HepG2 (cell line): ENCODE data around the gene USE1. TPM values are rescaled to one million over a fixed set of nuclear protein-coding genes. Genes with fewer than 3 reads are reported as not detected.
A peak's percentile ranks its signal among the peaks of the same experiment; 100 is the strongest.

Source experiments
- ARHGAP35 ChIP-seq: sonication (generic); formaldehyde crosslinking; IDR thresholded peaks from 2 replicates; pipeline ENCODE4 v1.9.0; 2022; ENCODE audit warnings: mild to moderate bottlenecking, inconsistent platforms, moderate library complexity, missing genetic modification reagents, borderline replicate concordance
- CCDC6 ChIP-seq: sonication (generic); formaldehyde crosslinking; IDR thresholded peaks from 2 replicates; pipeline ENCODE4 v1.8.1; 2022; ENCODE audit warnings: mild to moderate bottlenecking, missing genetic modification reagents, moderate library complexity
- CEBPG ChIP-seq: IDR thresholded peaks from 2 replicates; pipeline ENCODE4 v1.6.1; 2016
- CENPBD1 ChIP-seq: sonication (generic); formaldehyde crosslinking; IDR thresholded peaks from 2 replicates; pipeline ENCODE4 v1.8.0; 2022; ENCODE audit warnings: missing genetic modification reagents, low read depth, mild to moderate bottlenecking, borderline replicate concordance
- HIVEP1 ChIP-seq: sonication (generic); formaldehyde crosslinking; IDR thresholded peaks from 2 replicates; pipeline ENCODE4 v1.4.0; 2020; ENCODE audit warnings: mild to moderate bottlenecking, missing genetic modification reagents
- HNRNPH1 ChIP-seq: fragments of 200-400 bp; formaldehyde crosslinking; optimal IDR thresholded peaks from 2 replicates; pipeline ENCODE3; 2017; ENCODE audit warnings: mild to moderate bottlenecking, low read depth, low read length
- KAT2B ChIP-seq: fragments of 150-350 bp; IDR thresholded peaks from 2 replicates; pipeline ENCODE4 v1.6.1; 2014; ENCODE audit warnings: low read depth, low read length, borderline replicate concordance
- MED13 ChIP-seq: sonication (generic); formaldehyde crosslinking; IDR thresholded peaks from 2 replicates; pipeline ENCODE4 v1.5.0; 2020; ENCODE audit warnings: missing genetic modification reagents
- PBX2 ChIP-seq: IDR thresholded peaks from 2 replicates; pipeline ENCODE4 v1.6.1; 2016; ENCODE audit warnings: control low read depth
- PHB2 ChIP-seq: fragments of 450-650 bp; IDR thresholded peaks from 2 replicates; pipeline ENCODE4 v1.6.1; 2018; ENCODE audit not compliant: partially characterized antibody
- POLR2AphosphoS5 ChIP-seq: IDR thresholded peaks from 2 replicates; pipeline ENCODE4 v1.6.1; 2012; ENCODE audit warnings: low read depth, low read length
- SALL1 ChIP-seq: sonication (generic); formaldehyde crosslinking; IDR thresholded peaks from 2 replicates; pipeline ENCODE4 v1.8.0; 2022; ENCODE audit warnings: mild to moderate bottlenecking, missing genetic modification reagents
- SAP130 ChIP-seq: IDR thresholded peaks from 2 replicates; pipeline ENCODE4 v1.6.1; 2016; ENCODE audit warnings: low read depth
- XBP1 ChIP-seq: sonication (generic); formaldehyde crosslinking; IDR thresholded peaks from 2 replicates; pipeline ENCODE4 v1.5.0; 2020; ENCODE audit warnings: missing genetic modification reagents
- ZNF350 ChIP-seq: sonication (generic); formaldehyde crosslinking; IDR thresholded peaks from 2 replicates; pipeline ENCODE4 v1.4.0; 2020; ENCODE audit warnings: mild to moderate bottlenecking, low read depth, missing genetic modification reagents, borderline replicate concordance
- ZNF629 ChIP-seq: sonication (generic); formaldehyde crosslinking; conservative IDR thresholded peaks from 2 replicates; pipeline ENCODE4 v1.5.0; 2020; ENCODE audit warnings: missing genetic modification reagents
- ZNF720 ChIP-seq: sonication (generic); formaldehyde crosslinking; IDR thresholded peaks from 2 replicates; pipeline ENCODE4 v1.4.0; 2020; ENCODE audit warnings: missing genetic modification reagents
- polyA plus RNA-seq, 8 experiments: library from polyadenylated mRNA; depleted of rRNA in 3 of 8; stranded (reverse) in 7 of 8; unstranded in 1 of 8; fragments of >200 nt; fragmentation: Illumina TruSeq in 4 of 8; extraction: Trizol in 4 of 8; gene quantifications; 2 replicates each; pipeline versions ENCODE4 v1.2.1 to v1.2.3, GENCODE V29; 2011 to 2016; ENCODE audit warnings: low read depth in 4 of 8, missing spikeins in 1 of 8, mixed read lengths in 1 of 8; ENCODE audit not compliant: insufficient read depth in 1 of 8
- total RNA-seq, 5 experiments: library from RNA; depleted of rRNA; stranded (reverse); fragments of >200 nt; fragmentation: Illumina TruSeq; extraction: Trizol; gene quantifications; 2 replicates each; pipeline ENCODE4 v1.2.3, GENCODE V29; 2016; ENCODE audit warnings: low read depth in 1 of 5
- TF ChIP-seq, protein P1 (sequence below), 2 experiments: fragments of 450-650 bp in 1 of 2; sonication (generic) in 1 of 2; formaldehyde crosslinking in 1 of 2; IDR thresholded peaks; 2 replicates each; pipeline versions ENCODE4 v1.6.1 to v1.8.0; 2016 to 2022; ENCODE audit warnings: antibody characterized with exemption in 1 of 2, mild to moderate bottlenecking in 1 of 2, missing genetic modification reagents in 1 of 2

USE1 gene
- total and polyA plus RNA-seq, 2 of the 13 experiments (the other 11 are each of a cell fraction or from before 2014, with no cell fraction given) = 9.9 to 17.6 TPM

DNA sequence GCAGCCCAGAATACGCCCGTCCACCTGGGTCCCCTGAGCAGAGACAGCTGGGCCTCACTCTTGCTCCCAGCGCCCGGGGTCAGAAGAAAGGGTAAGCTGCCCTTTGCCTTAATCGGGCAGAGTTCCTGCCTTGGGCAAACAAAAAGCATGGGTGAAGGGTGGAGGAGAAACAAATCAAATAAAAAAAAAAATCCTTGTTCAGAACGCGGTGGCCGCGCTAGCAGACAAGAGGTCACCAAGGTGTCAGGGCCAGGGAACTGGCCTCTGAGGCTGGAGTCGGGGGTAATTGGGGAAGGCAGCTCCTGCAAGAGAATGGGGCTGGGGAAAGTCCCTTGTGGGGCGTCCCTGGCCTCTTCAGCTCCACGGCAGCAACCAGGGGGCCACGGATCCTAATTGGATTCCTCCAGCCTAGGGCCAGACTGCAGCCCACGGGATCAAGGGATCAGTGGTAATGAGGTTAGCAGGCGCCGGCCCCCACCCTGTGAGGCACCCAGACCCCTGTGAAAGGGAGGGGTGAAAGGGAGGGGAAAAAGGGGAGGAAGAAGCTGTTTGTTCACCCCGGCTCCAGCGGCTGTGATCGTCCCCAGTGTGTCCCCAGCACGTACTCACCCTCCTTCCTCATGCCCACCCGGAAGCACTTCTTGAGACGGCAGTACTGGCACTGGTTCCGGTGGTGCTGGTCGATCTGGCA is 25.1 kb downstream of the USE1 start (continued):
- TF ChIP-seq, protein P1, sequence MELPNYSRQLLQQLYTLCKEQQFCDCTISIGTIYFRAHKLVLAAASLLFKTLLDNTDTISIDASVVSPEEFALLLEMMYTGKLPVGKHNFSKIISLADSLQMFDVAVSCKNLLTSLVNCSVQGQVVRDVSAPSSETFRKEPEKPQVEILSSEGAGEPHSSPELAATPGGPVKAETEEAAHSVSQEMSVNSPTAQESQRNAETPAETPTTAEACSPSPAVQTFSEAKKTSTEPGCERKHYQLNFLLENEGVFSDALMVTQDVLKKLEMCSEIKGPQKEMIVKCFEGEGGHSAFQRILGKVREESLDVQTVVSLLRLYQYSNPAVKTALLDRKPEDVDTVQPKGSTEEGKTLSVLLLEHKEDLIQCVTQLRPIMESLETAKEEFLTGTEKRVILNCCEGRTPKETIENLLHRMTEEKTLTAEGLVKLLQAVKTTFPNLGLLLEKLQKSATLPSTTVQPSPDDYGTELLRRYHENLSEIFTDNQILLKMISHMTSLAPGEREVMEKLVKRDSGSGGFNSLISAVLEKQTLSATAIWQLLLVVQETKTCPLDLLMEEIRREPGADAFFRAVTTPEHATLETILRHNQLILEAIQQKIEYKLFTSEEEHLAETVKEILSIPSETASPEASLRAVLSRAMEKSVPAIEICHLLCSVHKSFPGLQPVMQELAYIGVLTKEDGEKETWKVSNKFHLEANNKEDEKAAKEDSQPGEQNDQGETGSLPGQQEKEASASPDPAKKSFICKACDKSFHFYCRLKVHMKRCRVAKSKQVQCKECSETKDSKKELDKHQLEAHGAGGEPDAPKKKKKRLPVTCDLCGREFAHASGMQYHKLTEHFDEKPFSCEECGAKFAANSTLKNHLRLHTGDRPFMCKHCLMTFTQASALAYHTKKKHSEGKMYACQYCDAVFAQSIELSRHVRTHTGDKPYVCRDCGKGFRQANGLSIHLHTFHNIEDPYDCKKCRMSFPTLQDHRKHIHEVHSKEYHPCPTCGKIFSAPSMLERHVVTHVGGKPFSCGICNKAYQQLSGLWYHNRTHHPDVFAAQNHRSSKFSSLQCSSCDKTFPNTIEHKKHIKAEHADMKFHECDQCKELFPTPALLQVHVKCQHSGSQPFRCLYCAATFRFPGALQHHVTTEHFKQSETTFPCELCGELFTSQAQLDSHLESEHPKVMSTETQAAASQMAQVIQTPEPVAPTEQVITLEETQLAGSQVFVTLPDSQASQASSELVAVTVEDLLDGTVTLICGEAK (IDR thresholded peaks at IDR 0.05) = no peak
- TF ChIP-seq, protein P1 (CRISPR knock-in tag; IDR thresholded peaks at IDR 0.05) = peak; percentile 59
- TF ChIP-seq CENPBD1 (CRISPR knock-in tag) = no peak
- 0 out of 2 replicates have a peak, but pooled peaks have one; percentile 58 for TF ChIP-seq ZNF350 (CRISPR knock-in tag)
- TF ChIP-seq CEBPG (CRISPR knock-in tag) = no peak
- TF ChIP-seq CCDC6 (CRISPR knock-in tag) = 0 out of 2 replicates have a peak, but pooled peaks have one; percentile 28
- TF ChIP-seq XBP1 (CRISPR knock-in tag) = no peak
- TF ChIP-seq HIVEP1 (CRISPR knock-in tag) = 0 out of 2 replicates have a peak, but pooled peaks have one; percentile 41
- TF ChIP-seq POLR2AphosphoS5 = peak; percentile 41; the same call in 1 of the 2 replicates
- peak; percentile 59 for TF ChIP-seq SAP130 (CRISPR knock-in tag)
- no peak for TF ChIP-seq ARHGAP35 (CRISPR knock-in tag)
- TF ChIP-seq HNRNPH1 = no peak
- TF ChIP-seq MED13 (CRISPR knock-in tag) = no peak
- TF ChIP-seq PBX2 (CRISPR knock-in tag) = no peak
- TF ChIP-seq ZNF629 (CRISPR knock-in tag) = 0 out of 2 replicates have a peak, but pooled peaks have one; percentile 40
- no peak for TF ChIP-seq ZNF720
- TF ChIP-seq KAT2B = no peak
- TF ChIP-seq PHB2 = no peak
- TF ChIP-seq SALL1 (CRISPR knock-in tag) = peak; percentile 52
